ENCODE data around the gene P4HA3.

The P4HA3 gene

GRCh38 chr11:74237541-74237940 lies 73.9 kb downstream of the P4HA3 start:
- H3K4me3 ChIP-seq (ENCODE audit: low read depth, low read length): no peak overlapping the region
- TF ChIP-seq, protein P1, sequence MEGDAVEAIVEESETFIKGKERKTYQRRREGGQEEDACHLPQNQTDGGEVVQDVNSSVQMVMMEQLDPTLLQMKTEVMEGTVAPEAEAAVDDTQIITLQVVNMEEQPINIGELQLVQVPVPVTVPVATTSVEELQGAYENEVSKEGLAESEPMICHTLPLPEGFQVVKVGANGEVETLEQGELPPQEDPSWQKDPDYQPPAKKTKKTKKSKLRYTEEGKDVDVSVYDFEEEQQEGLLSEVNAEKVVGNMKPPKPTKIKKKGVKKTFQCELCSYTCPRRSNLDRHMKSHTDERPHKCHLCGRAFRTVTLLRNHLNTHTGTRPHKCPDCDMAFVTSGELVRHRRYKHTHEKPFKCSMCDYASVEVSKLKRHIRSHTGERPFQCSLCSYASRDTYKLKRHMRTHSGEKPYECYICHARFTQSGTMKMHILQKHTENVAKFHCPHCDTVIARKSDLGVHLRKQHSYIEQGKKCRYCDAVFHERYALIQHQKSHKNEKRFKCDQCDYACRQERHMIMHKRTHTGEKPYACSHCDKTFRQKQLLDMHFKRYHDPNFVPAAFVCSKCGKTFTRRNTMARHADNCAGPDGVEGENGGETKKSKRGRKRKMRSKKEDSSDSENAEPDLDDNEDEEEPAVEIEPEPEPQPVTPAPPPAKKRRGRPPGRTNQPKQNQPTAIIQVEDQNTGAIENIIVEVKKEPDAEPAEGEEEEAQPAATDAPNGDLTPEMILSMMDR (IDR thresholded peaks at IDR 0.05; ENCODE audit: low read depth, low read length, missing control alignments): no peak
- DNase-seq (ENCODE audit: low read depth): no peak

- no peak overlapping the region for H3K4me3 ChIP-seq (ENCODE audit: low read depth, low read length)
- DNase-seq (ENCODE audit: low read depth): no peak
- TF ChIP-seq, protein P1 (IDR thresholded peaks at IDR 0.05; ENCODE audit: low read depth, low read length, missing control alignments): no peak
These were observed 76.3 kb downstream of the P4HA3 start for GRCh38 chr11:74235121-74235520.

- TF ChIP-seq, protein P1 (IDR thresholded peaks at IDR 0.05; ENCODE audit: low read depth, low read length, missing control alignments): no peak
- H3K4me3 ChIP-seq (ENCODE audit: low read depth, low read length): no peak overlapping the region
- DNase-seq (ENCODE audit: low read depth): no peak
These were observed 77.8 kb downstream of the P4HA3 start for GRCh38 chr11:74233683-74234082.

GRCh38 chr11:74232311-74232950 lies 79.0 kb downstream of the P4HA3 start:
- H3K4me3 ChIP-seq (ENCODE audit: low read depth, low read length): no peak overlapping the region
- TF ChIP-seq, protein P1 (IDR thresholded peaks at IDR 0.05; ENCODE audit: low read depth, low read length, missing control alignments): no peak
- no peak for DNase-seq (ENCODE audit: low read depth)

DNA sequence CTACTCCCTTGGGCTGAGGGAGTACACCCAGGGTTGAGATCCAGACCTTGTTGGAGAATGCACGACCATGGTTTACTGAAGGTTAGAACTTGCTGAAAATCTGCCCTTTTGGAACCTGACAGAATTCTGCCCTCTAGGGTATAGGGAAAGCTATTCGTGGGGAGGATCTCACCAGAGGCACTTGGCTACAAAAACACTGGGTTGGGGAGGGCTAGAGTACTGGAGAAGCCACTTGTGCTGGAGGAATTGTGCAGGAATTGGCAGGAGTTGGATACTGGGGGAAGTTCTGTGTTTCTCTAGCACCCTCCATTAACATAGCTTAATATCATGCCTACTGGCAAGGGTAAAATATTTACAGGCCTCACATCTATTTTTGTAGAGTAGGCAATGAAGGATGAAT lies 84.5 kb downstream of the P4HA3 start:
- DNase-seq (ENCODE audit: low read depth): no peak
- TF ChIP-seq, protein P1 (IDR thresholded peaks at IDR 0.05; ENCODE audit: low read depth, low read length, missing control alignments): no peak
- H3K4me3 ChIP-seq (ENCODE audit: low read depth, low read length): no peak overlapping the region

GRCh38 chr11:74225565-74225964 lies 85.9 kb downstream of the P4HA3 start:
- TF ChIP-seq, protein P1 (IDR thresholded peaks at IDR 0.05; ENCODE audit: low read depth, low read length, missing control alignments): no peak
- no peak for DNase-seq (ENCODE audit: low read depth)
- H3K4me3 ChIP-seq (ENCODE audit: low read depth, low read length): no peak overlapping the region

GRCh38 chr11:74221816-74222215 lies 89.6 kb downstream of the P4HA3 start:
- TF ChIP-seq, protein P1 (IDR thresholded peaks at IDR 0.05; ENCODE audit: low read depth, low read length, missing control alignments): no peak

More at GRCh38 chr11:74221816-74222215, 89.6 kb downstream of the P4HA3 start:
- DNase-seq (ENCODE audit: low read depth): no peak
- H3K4me3 ChIP-seq (ENCODE audit: low read depth, low read length): no peak overlapping the region
